GM12892 (cell line): ENCODE data around the gene HBS1L.

Experiments used
- DNase-seq: peaks from one replicate; pipeline ENCODE4 v3.0.0; 2011; ENCODE audit not compliant: insufficient read length
- FAIRE-seq: peaks from 2 replicates; lab custom pipeline; 2011; peaks lifted over from hg19 to GRCh38; lab: Jason Lieb, UNC
- POLR2A ChIP-seq: IDR thresholded peaks from 2 replicates; pipeline ENCODE4 v1.6.1; 2011; ENCODE audit warnings: low read depth, low read length, control low read depth
- POLR2AphosphoS5 ChIP-seq: IDR thresholded peaks from 2 replicates; pipeline ENCODE4 v1.6.1; 2011; ENCODE audit warnings: low read depth, low read length, control low read depth
- TAF1 ChIP-seq: IDR thresholded peaks from 2 replicates; pipeline ENCODE4 v1.6.1; 2011; ENCODE audit warnings: low read depth, mild to moderate bottlenecking, control low read depth, low read length, borderline replicate concordance

HBS1L gene

GRCh38 chr6:134932535-134933470, 121.8 kb downstream of the HBS1L start:
- TF ChIP-seq POLR2AphosphoS5: no peak
- no peak for TF ChIP-seq POLR2A
- no peak for TF ChIP-seq TAF1
- DNase-seq (no peak), FAIRE-seq (no peak)

- DNase-seq (no peak), FAIRE-seq (no peak)
- no peak for TF ChIP-seq TAF1
- TF ChIP-seq POLR2AphosphoS5: no peak
- no peak for TF ChIP-seq POLR2A
These were observed 122.5 kb downstream of the HBS1L start for GRCh38 chr6:134932098-134932497.

GRCh38 chr6:134930463-134930862, 124.2 kb downstream of the HBS1L start:
- DNase-seq (no peak), FAIRE-seq (no peak)
- no peak for TF ChIP-seq POLR2AphosphoS5
- TF ChIP-seq TAF1: no peak
- TF ChIP-seq POLR2A: no peak

GRCh38 chr6:134928151-134928900, 126.3 kb downstream of the HBS1L start:
- no peak for TF ChIP-seq POLR2A
- TF ChIP-seq POLR2AphosphoS5: no peak
- DNase-seq: no peak
- no peak for FAIRE-seq

GRCh38 chr6:134925800-134926199, 128.8 kb downstream of the HBS1L start:
- DNase-seq (no peak), FAIRE-seq (no peak)
- TF ChIP-seq POLR2AphosphoS5 (no peak), TAF1 (no peak), POLR2A (no peak)

GRCh38 chr6:134921721-134922261, 132.8 kb downstream of the HBS1L start:
- no peak for TF ChIP-seq POLR2A
- TF ChIP-seq POLR2AphosphoS5: no peak
- no peak for TF ChIP-seq TAF1
- no peak for DNase-seq
- no peak for FAIRE-seq

- TF ChIP-seq POLR2AphosphoS5 (no peak), POLR2A (no peak), TAF1 (no peak)
- DNase-seq (no peak), FAIRE-seq (no peak)
These were observed 133.3 kb downstream of the HBS1L start for GRCh38 chr6:134921276-134921675.

GRCh38 chr6:134920422-134920821, 134.2 kb downstream of the HBS1L start:
- no peak for DNase-seq
- no peak for FAIRE-seq
- no peak for TF ChIP-seq POLR2A
- no peak for TF ChIP-seq POLR2AphosphoS5
- no peak for TF ChIP-seq TAF1

GRCh38 chr6:134918418-134918961, 136.1 kb downstream of the HBS1L start:
- FAIRE-seq: peak; percentile 17
- DNase-seq: no peak
- TF ChIP-seq POLR2A (no peak), TAF1 (no peak), POLR2AphosphoS5 (no peak)

GRCh38 chr6:134911547-134911946, 143.1 kb downstream of the HBS1L start:
- FAIRE-seq (no peak), DNase-seq (no peak)
- TF ChIP-seq POLR2AphosphoS5 (no peak), POLR2A (no peak), TAF1 (no peak)

GRCh38 chr6:134910593-134910935, 144.1 kb downstream of the HBS1L start:
- DNase-seq (no peak), FAIRE-seq (no peak)
- no peak for TF ChIP-seq POLR2AphosphoS5
- TF ChIP-seq POLR2A: no peak
- TF ChIP-seq TAF1: no peak
